ENCODE data around the gene IRGC. TPM values are rescaled to one million over a fixed set of nuclear protein-coding genes. Genes with fewer than 3 reads are reported as not detected.

Gene IRGC
- total and polyA plus RNA-seq, 2 donors (not counting 3 experiments of a cell fraction or from before 2014, with no cell fraction given) = not detected

DNA sequence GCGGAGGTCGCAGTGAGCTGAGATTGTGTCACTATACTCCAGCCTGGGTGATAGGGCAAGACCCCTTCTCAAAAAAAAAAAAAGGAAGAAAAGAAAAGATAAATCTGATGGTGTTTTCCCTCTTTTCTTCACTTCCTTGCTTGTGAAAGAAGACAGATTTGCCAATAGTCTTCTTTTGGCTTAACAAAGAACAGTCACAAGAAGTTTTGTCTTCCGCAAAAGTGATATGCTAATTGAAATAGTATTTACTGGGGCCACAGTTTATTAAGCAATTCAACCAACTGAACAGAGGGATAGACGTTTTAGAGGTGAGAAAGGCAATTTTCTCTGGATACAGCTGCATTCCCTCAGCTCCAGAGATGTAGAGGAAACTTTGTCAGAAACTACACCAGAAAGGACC lies 23.0 kb upstream of the IRGC start:
- FAIRE-seq = no peak
- no peak for DNase-seq (ENCODE audit: low read depth, low spot score)
- Histone ChIP-seq H3K79me2 (ENCODE audit: control insufficient read depth, insufficient read depth, low read length) (no peaks in the 10 kb centered on the region), H2AFZ (ENCODE audit: low read depth, low read length) (no peak overlapping the region), H3K9me1 (replicated peaks; ENCODE audit: control insufficient read depth, extremely low read depth, insufficient read depth, low read length) (no peaks in the 10 kb centered on the region), H3K9me3 (replicated peaks; ENCODE audit: control insufficient read depth, insufficient read depth, low read length) (no peaks in the 10 kb centered on the region), H3K27ac (ENCODE audit: insufficient read depth, low read depth, low read length) (no peak overlapping the region), H3K4me3 (replicated peaks in 1 of 3; ENCODE audit: insufficient read depth in 1 of 3, low read depth in 1 of 3, low read length in 3 of 3) (no peak overlapping the region), H3K4me1 (ENCODE audit: control insufficient read depth, extremely low read depth, insufficient read depth, low read length) (no peaks in the 10 kb centered on the region), H3K36me3 (ENCODE audit: control insufficient read depth in 2 of 2, extremely low read depth in 1 of 2, insufficient read depth in 2 of 2, low read length in 2 of 2) (no peaks in the 10 kb centered on the region), H3K27me3 (ENCODE audit: control insufficient read depth in 2 of 2, insufficient read depth in 2 of 2, low read length in 2 of 2) (peaks cover 0 to 5% of the 10 kb centered on the region in 2 experiments), H3K4me2 (ENCODE audit: insufficient read depth, low read length) (no peak overlapping the region), H4K20me1 (replicated peaks; ENCODE audit: control insufficient read depth, extremely low read depth, insufficient read depth, low read length) (no peaks in the 10 kb centered on the region), H3K9ac (replicated peaks; ENCODE audit: extremely low read depth, insufficient read depth, low read length) (no peak overlapping the region)
- no peak for TF ChIP-seq MAX (IDR thresholded peaks at IDR 0.05; ENCODE audit: insufficient read depth, insufficient read length)
- TF ChIP-seq EZH2 (IDR thresholded peaks at IDR 0.05; ENCODE audit: borderline replicate concordance, low read depth, low read length, severe bottlenecking) = no peak
- no peak for TF ChIP-seq GATA2 (IDR thresholded peaks at IDR 0.05; ENCODE audit: insufficient read depth, insufficient read length, low read depth, low read length)
- no peak for TF ChIP-seq MYC (IDR thresholded peaks at IDR 0.05; ENCODE audit: low read depth, low read length)
- TF ChIP-seq, protein P1, sequence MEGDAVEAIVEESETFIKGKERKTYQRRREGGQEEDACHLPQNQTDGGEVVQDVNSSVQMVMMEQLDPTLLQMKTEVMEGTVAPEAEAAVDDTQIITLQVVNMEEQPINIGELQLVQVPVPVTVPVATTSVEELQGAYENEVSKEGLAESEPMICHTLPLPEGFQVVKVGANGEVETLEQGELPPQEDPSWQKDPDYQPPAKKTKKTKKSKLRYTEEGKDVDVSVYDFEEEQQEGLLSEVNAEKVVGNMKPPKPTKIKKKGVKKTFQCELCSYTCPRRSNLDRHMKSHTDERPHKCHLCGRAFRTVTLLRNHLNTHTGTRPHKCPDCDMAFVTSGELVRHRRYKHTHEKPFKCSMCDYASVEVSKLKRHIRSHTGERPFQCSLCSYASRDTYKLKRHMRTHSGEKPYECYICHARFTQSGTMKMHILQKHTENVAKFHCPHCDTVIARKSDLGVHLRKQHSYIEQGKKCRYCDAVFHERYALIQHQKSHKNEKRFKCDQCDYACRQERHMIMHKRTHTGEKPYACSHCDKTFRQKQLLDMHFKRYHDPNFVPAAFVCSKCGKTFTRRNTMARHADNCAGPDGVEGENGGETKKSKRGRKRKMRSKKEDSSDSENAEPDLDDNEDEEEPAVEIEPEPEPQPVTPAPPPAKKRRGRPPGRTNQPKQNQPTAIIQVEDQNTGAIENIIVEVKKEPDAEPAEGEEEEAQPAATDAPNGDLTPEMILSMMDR (IDR thresholded peaks at IDR 0.05; ENCODE audit: extremely low read depth in 1 of 2, insufficient read depth in 1 of 2, low read depth in 1 of 2, low read length in 2 of 2) = no peak
- no peak for TF ChIP-seq POLR2A (IDR thresholded peaks at IDR 0.05; ENCODE audit: low read depth, low read length)
- TF ChIP-seq FOS (IDR thresholded peaks at IDR 0.05; ENCODE audit: borderline replicate concordance, insufficient read depth, low read length) = no peak
- TF ChIP-seq JUN (IDR thresholded peaks at IDR 0.05; ENCODE audit: borderline replicate concordance, insufficient read depth, insufficient read length, low read depth) = no peak
- no peak for TF ChIP-seq POLR2AphosphoS5 (IDR thresholded peaks at IDR 0.05; ENCODE audit: insufficient read depth, low read depth, low read length)
- dilution Hi-C loops (cut with MboI; ENCODE audit: extremely low pct_ligation_motif_present, low sequenced_read_pairs) = no loop called here
- CTCF ChIA-PET = no interaction called here
- intact Hi-C loops (cut with micrococcal nuclease) = no loop called here
- POLR2A ChIA-PET = no interaction called here
- no TSS peak for BruUV-seq (replicated peaks)

Measured in endothelial cell of umbilical vein (primary cell).